SK-N-MC (cell line): ENCODE measurements around the gene BEGAIN.

ENCODE experiments used
- EZH2 ChIP-seq: fragments of 200-600 bp; sonication (generic); IDR thresholded peaks from one replicate; pipeline ENCODE4 v1.6.1; 2017; ENCODE audit warnings: antibody characterized with exemption
- FOXP2 ChIP-seq: optimal IDR thresholded peaks from 2 replicates; pipeline ENCODE3; 2011; ENCODE audit warnings: mild to moderate bottlenecking, moderate library complexity; ENCODE audit not compliant: insufficient read depth; ENCODE audit errors: extremely low read length, control extremely low read depth
- POLR2AphosphoS5 ChIP-seq: IDR thresholded peaks from 2 replicates; pipeline ENCODE4 v1.6.1; 2012; ENCODE audit warnings: mild to moderate bottlenecking, low read depth, low read length, borderline replicate concordance

DNA sequence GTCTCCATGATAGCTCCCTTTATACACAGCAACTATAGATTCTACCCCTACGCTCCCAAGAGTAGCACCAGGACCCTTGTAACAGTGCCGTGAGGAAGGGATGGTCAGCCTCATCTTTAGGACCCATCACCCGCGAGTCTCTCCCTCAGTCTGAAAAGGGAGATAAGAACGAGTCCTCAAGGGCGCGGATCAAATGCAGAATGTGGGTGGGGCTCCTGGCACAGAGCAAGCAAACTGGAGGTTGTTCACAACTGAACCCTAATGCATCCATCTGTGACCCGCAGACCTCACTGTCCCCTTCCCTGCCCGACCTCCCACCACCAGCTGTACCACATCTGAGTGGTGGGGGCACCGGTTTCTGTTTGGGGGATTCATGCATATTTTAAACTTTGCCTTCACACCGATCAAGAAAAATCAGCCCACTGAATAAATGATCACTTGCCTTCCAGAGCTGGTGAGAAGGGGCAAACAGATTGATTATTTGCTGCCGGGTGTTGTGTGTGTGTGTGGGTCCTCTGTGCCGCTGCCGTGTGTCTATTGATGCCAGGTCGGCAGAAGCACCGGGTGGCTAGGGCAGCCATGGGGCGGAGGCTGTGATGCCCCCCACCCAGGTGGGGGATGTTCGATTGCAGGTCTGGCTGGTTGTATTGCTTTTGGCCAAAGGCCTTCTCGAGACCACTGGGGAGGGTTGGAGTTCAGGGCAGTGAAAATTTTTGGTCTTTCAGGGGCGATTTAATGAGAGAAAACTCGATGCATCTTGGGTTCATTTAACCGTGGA lies 35.7 kb upstream of the BEGAIN start:
- no peak for TF ChIP-seq EZH2
- no peak for TF ChIP-seq POLR2AphosphoS5
- no peak for TF ChIP-seq FOXP2
